Bronchial epithelial cell (primary cell): ENCODE data around the gene DSCAM. TPM values are rescaled to one million over a fixed set of nuclear protein-coding genes. Genes with fewer than 3 reads are reported as not detected.

Experiments
- DNase-seq: peaks from one replicate; pipeline ENCODE4 v3.0.0-alpha.2; 2010; ENCODE audit warnings: low read depth
- FAIRE-seq: peaks from 2 replicates; lab custom pipeline; 2011; peaks lifted over from hg19 to GRCh38; lab: Jason Lieb, UNC
- H3K27me3 ChIP-seq: 2 replicates; pipeline ENCODE4 v1.5.1; 2011; ENCODE audit warnings: low read length; ENCODE audit not compliant: control insufficient read depth, insufficient read depth
- H3K36me3 ChIP-seq: 2 replicates; pipeline ENCODE4 v1.5.1; 2011; ENCODE audit warnings: low read length; ENCODE audit not compliant: control insufficient read depth, insufficient read depth
- H3K4me3 ChIP-seq: 2 replicates; pipeline ENCODE4 v1.5.1; 2011; ENCODE audit warnings: mild to moderate bottlenecking, low read depth, low read length, control low read depth
- CTCF ChIP-seq: IDR thresholded peaks from 2 replicates; pipeline ENCODE4 v1.5.1; 2011; ENCODE audit warnings: mild to moderate bottlenecking, moderate library complexity, low read length, control low read depth, inconsistent platforms; ENCODE audit not compliant: insufficient read depth, severe bottlenecking
- total RNA-seq: library from RNA; depleted of rRNA; stranded (reverse); fragments of >200 nt; gene quantifications from 2 replicates; pipeline ENCODE4 v1.2.1, GENCODE V29; 2014

The DSCAM gene
- total RNA-seq, 1 donor from 2014 or later: 0.53 TPM

GRCh38 chr21:40754466-40754865 lies 92.5 kb downstream of the DSCAM start:
- H3K36me3 ChIP-seq: no peaks in the 10 kb centered on the region
- no peak for FAIRE-seq
- no peaks in the 10 kb centered on the region for H3K27me3 ChIP-seq
- no peak for DNase-seq
- TF ChIP-seq CTCF: no peak
- no peak overlapping the region for H3K4me3 ChIP-seq

GRCh38 chr21:40753756-40754155 lies 93.2 kb downstream of the DSCAM start:
- no peak for TF ChIP-seq CTCF
- FAIRE-seq (no peak), DNase-seq (no peak)
- H3K36me3 ChIP-seq: no peaks in the 10 kb centered on the region
- no peaks in the 10 kb centered on the region for H3K27me3 ChIP-seq
- no peak overlapping the region for H3K4me3 ChIP-seq

GRCh38 chr21:40752125-40752524 lies 94.8 kb downstream of the DSCAM start:
- DNase-seq: no peak
- TF ChIP-seq CTCF: no peak
- Histone ChIP-seq H3K36me3 (no peaks in the 10 kb centered on the region), H3K4me3 (no peak overlapping the region), H3K27me3 (no peaks in the 10 kb centered on the region)
- no peak for FAIRE-seq

GRCh38 chr21:40751221-40751620 lies 95.7 kb downstream of the DSCAM start:
- H3K4me3 ChIP-seq: no peak overlapping the region
- FAIRE-seq: no peak
- no peak for TF ChIP-seq CTCF
- no peak for DNase-seq
- H3K27me3 ChIP-seq: no peaks in the 10 kb centered on the region
- no peaks in the 10 kb centered on the region for H3K36me3 ChIP-seq

GRCh38 chr21:40736145-40736544 lies 110.8 kb downstream of the DSCAM start:
- H3K27me3 ChIP-seq: no peaks in the 10 kb centered on the region
- DNase-seq (no peak), FAIRE-seq (no peak)
- TF ChIP-seq CTCF: no peak
- no peak overlapping the region for H3K4me3 ChIP-seq
- no peaks in the 10 kb centered on the region for H3K36me3 ChIP-seq

- no peak overlapping the region for H3K4me3 ChIP-seq
- FAIRE-seq (no peak), DNase-seq (no peak)
- no peaks in the 10 kb centered on the region for H3K36me3 ChIP-seq
- no peaks in the 10 kb centered on the region for H3K27me3 ChIP-seq
- no peak for TF ChIP-seq CTCF
Observed at GRCh38 chr21:40733024-40733397, 113.9 kb downstream of the DSCAM start.
